NCI-H2107 treated with DMSO at 0.1 percent for 48 hours (cell line): ENCODE data around the gene CHTOP.
"Not testable (repeated sequence)": the region's sequence is repeated elsewhere in the genome, so short reads cannot be mapped to it uniquely, and the experiment has no call there.

ENCODE experiments used
- DNase-seq: peaks from one replicate; lab custom pipeline; 2025; ENCODE audit not compliant: unreplicated experiment; lab: John Stamatoyannopoulos, UW

The CHTOP gene

DNA sequence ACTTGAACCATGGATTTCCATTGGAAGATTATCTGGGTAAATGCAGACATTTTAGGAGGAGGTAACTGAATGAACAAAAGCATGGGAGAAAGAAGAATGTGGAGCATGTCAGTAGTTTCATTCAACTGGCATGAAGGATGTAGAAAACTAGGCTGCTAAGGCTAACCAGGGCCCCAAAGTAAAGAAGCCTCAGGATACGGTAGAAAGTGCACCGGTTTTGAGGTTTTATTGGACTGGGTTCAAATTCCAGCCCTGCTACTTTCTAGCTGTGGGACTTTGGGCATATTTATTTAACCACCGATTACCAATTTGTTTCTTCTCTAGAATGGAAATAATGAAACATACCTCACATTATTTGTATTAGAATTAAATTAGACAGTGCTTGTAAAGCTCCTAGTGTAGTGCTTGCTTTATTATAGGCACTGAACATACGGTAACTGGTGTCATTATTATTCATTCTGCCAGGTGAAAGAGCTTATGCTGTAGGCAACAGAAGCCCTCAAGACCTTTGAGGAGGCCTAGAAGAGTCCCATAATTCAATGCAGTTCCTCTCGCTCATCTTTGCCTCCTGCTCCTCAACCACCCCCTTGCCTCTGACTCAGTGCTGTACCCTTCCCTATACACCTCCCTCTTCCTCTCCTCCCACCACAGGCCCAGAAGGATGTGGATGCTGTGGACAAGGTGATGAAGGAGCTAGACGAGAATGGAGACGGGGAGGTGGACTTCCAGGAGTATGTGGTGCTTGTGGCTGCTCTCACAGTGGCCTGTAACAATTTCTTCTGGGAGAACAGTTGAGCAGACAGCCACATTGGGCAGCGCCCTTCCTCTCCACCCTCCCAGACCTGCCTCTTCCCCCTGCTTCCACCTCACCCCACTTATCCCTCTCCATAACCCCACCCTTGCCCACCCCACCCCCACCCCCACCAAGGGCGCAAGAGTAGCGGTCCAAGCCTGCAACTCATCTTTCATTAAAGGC lies 2.5 kb upstream of the CHTOP start:
- no peak for DNase-seq

DNA sequence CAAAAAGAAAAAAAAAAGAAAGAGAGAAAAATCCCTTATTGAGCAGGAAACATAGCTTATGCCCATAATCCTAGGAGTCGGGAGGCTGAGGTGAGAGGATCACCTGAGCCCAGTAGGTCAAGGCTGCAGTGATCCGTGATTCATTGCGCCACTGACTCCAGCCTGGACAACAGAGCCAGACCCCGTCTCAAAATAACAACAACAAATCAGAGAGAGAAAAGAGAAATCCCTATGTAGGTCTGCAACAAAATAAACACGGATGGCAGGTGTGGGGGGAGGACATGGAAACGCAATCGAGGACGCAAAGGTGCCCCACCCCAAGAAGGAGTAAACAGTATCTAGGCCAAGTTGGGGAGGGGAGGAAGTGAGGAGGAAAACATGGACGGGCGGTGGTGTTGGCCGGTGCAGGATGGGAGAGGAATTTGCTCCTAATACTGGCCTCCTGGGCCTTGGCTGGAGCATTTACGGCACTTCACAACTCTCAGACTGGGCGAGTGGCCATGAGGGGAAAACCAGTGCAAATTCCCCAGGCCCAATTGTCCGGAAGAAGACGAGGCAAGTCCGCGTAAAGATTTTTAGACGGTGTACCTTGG lies 609 bp upstream of the CHTOP start:
- no peak for DNase-seq

- DNase-seq: no peak
Observed at GRCh38 chr1:153635872-153636271, 2.0 kb downstream of the CHTOP start.

- DNase-seq: no peak
Observed at GRCh38 chr1:153636312-153636711, 2.4 kb downstream of the CHTOP start.

DNA sequence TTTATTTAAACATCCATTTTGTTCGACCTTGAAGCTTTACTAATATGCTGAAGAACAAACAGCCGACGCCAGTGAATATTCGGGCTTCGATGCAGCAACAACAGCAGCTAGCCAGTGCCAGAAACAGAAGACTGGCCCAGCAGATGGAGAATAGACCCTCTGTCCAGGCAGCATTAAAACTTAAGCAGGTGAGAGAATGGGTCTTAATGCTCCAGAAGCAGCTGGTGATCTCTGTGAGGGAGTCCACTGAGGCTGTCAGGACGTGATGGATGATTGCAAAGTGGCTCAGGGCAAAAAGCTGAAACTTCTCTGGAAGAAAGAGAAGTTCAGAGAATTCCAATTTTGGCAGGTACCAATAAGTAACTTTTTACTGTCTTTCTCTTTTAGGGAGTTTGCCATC lies 4.4 kb downstream of the CHTOP start:
- DNase-seq: no peak

DNA sequence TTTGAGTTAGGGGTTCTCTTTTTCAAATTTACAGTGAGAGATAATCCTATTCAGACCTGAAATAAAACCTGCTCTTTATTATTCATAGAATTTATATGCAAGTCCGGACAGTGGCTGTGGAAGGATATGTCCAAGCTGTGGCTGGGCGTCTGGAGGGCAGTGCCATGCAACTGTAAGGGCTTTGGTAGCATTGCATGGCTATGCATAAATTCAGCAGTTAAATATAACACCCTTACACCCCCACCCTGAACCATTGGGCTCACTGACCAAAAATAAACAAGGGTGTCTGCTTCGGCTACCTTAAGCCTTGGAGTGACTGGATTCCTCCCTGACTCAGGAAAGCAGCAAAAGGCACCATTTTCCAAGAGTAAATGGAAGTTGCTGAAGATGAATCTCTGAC lies 5.4 kb downstream of the CHTOP start:
- DNase-seq: no peak

DNA sequence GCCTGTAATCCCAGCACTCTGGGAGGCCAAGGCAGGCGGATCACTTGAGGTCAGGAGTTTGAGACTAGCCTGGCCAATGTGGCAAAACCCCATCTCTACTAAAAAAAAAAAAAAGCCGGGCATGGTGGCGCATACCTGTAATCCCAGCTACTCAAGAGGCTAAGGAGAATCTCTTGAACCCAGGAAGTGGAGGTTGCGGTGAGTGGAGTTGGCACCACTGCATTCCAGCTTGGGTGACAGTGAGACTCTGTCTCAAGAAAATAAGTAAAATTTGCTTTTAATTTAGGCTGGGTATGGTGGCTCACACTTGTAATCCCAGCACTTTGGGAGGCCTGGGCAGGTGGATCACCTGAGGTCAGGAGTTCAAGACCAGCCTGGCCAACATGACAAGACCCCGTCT lies 6.3 kb downstream of the CHTOP start:
- not testable (repeated sequence) for DNase-seq

DNA sequence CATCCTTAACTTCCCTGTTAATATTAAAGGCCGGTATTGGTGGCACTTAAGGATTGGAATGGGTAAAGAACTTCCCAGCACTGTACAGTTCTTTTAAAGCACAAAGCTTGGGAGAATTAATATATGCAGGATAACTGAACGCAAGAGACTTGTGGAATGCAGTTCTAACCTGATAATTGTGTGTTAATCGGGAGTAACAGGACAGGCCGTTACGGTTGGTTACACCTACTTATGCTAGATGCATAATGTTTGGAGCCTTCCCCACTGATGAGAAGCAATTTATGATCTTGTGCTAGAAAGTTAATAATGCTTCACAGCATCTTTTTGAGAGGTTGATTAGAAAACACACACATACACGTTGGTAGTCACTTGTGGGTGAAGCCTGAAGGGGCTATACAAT lies 7.0 kb downstream of the CHTOP start:
- DNase-seq: no peak

- no peak for DNase-seq
Observed at GRCh38 chr1:153642161-153642560, 8.3 kb downstream of the CHTOP start.

DNA sequence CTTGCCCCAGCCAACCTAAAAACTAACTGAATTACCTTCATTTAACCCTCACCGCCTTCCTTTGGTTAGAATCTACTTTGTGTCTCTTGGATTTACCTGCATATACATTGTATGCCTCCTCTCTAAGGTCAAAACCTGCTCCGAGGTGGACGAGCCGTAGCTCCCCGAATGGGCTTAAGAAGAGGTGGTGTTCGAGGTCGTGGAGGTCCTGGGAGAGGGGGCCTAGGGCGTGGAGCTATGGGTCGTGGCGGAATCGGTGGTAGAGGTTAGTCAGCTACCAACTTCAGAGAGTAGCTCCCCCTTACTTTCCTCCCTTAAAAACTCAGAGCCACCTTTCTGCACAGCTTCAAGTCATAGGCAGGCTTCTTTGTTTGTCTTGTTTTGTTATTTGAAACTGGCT lies 9.2 kb downstream of the CHTOP start:
- DNase-seq: no peak

GRCh38 chr1:153643816-153644215 lies 9.9 kb downstream of the CHTOP start:
- no peak for DNase-seq

- DNase-seq: no peak
Observed at GRCh38 chr1:153646672-153647345, 12.9 kb downstream of the CHTOP start.

DNA sequence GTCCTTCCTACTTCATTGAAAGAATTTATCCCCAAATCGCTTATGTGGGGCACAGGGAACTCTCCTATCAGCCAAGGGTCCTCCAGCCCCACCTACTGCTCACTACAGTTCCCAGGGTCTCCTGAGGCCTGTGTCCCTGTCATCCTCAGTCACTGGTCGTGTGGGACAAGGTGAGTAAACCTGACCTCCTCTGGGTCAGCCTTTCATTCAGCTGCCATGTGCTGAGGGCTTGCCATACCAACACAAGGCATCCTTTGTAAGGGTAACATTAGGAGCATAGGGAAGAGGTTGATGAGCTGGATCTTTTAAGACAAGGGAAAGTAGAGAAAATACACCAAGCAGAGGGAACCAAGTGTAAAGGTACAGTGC lies 13.5 kb downstream of the CHTOP start:
- no peak for DNase-seq

GRCh38 chr1:153648000-153648643 lies 14.3 kb downstream of the CHTOP start:
- DNase-seq: no peak

DNA sequence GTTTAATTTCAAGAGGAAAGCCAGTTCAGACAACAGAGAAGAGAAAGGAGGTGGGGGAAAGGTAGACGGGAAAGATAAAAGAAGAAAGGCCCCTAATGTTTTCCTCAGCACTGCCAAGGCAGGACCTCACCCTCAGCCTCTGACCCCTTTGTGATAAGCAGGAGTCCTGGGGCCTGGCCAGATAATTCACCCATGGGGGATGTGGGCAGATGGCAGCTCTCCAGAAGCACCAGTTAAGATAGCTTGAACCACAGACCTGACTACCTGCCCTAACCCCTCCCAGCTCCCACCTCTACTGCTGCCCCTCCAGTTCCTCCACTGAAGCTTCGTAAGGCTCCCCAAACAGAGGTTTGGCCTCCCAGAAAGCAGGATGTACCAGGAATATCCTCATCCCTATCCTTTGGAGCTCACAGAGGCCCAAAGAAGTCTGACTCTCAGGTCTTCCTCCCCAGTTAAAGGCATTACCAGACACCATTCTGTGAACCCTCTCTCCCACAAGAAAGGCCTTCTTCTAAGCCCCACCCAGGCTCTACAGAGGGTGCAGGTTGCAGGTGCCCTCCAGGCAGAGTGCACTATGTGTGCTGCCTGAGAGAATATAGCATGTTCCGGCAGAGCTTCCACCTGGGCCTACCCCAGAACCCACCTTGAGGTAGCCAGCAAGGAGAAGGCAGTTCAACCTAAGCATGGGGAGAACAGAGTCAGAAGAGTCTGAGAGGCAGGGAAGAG lies 15.4 kb downstream of the CHTOP start:
- DNase-seq: no peak

- no peak for DNase-seq
Observed at GRCh38 chr1:153649863-153650235, 16.0 kb downstream of the CHTOP start.

- DNase-seq: no peak
Observed at GRCh38 chr1:153651771-153652170, 17.9 kb downstream of the CHTOP start.

- DNase-seq: no peak
Observed at GRCh38 chr1:153652805-153653500, 19.1 kb downstream of the CHTOP start.

DNA sequence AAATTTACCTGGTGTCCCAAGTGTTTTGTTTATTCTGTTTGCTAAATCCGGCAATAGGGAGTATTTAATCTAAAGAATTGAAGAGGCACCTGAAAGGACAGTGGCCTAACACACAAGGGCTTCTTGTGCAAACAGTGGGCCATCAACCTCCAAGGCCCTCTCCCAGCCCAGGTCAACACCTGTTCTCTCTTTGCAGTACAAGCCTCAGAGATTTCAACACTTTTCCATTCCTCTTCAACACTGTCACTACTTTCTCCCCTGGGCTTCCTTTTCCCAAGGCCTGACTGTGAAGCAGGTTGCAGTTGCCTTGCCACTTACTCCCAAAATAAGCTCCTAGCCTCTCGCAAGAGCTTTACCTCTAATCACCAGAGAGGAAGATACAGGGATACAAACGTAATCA lies 21.5 kb downstream of the CHTOP start:
- no peak for DNase-seq
